Cardiac septum (tissue), 1 donor: ENCODE results near the gene UGT1A7. TPM values are rescaled to one million over a fixed set of nuclear protein-coding genes. Genes with fewer than 3 reads are reported as not detected.
"Not testable (repeated sequence)": the region's sequence is repeated elsewhere in the genome, so short reads cannot be mapped to it uniquely, and the experiment has no call there.

Source experiments
- DNase-seq: peaks from one replicate; pipeline ENCODE4 v3.0.0-alpha.2; 2020; ENCODE audit warnings: low spot score
- intact Hi-C: fragments of 100-400 bp; cut with DNase I; formaldehyde crosslinking; loops from one replicate; pipeline ENCODE4 v1.14.0; 2022
- total RNA-seq: library from RNA; stranded (reverse); fragmentation: NEBNext Ultra II Directional; extraction: Animal tissue kit (Norgen Biotek cat#: 25700); gene quantifications from one replicate; pipeline ENCODE4 v1.2.1, GENCODE V29; 2021
- donor health status: DM: no; HTN: no; CAD: no.

Gene UGT1A7
- total RNA-seq, 1 donor from 2014 or later, result not detected

- intact Hi-C loops, result no loop called here
- no peak for DNase-seq
Observed at GRCh38 chr2:233676046-233676445, 5.7 kb upstream of the UGT1A7 start.

- DNase-seq, result no peak
- intact Hi-C loops, result no loop called here
Observed at GRCh38 chr2:233679196-233679595, 2.5 kb upstream of the UGT1A7 start.

GRCh38 chr2:233680361-233681045 is 1.2 kb upstream of the UGT1A7 start:
- intact Hi-C loops, result no loop called here
- DNase-seq, result no peak

GRCh38 chr2:233684640-233685039 is 2.9 kb downstream of the UGT1A7 start:
- intact Hi-C loops, result no loop called here
- no peak for DNase-seq

- intact Hi-C loops, result no loop called here
- DNase-seq, result no peak
Observed at GRCh38 chr2:233686928-233687327, 5.2 kb downstream of the UGT1A7 start.

GRCh38 chr2:233688341-233688740 is 6.6 kb downstream of the UGT1A7 start:
- DNase-seq, result no peak
- intact Hi-C loops, result no loop called here

GRCh38 chr2:233689031-233689430 is 7.3 kb downstream of the UGT1A7 start:
- DNase-seq, result no peak
- intact Hi-C loops, result no loop called here

- intact Hi-C loops, result no loop called here
- DNase-seq, result no peak
Observed at GRCh38 chr2:233689501-233689900, 7.8 kb downstream of the UGT1A7 start.

GRCh38 chr2:233690444-233690843 is 8.7 kb downstream of the UGT1A7 start:
- no peak for DNase-seq
- intact Hi-C loops, result no loop called here

GRCh38 chr2:233691443-233692433 is 10.0 kb downstream of the UGT1A7 start:
- no peak for DNase-seq
- intact Hi-C loops, result no loop called here

- DNase-seq, result no peak
- intact Hi-C loops, result no loop called here
Observed at GRCh38 chr2:233692648-233693047, 10.9 kb downstream of the UGT1A7 start, which contains the start of gene UGT1A6. Gene UGT1A6 (plus strand): TSS chr2:233692890. CDS start chr2:233693005, 115 bp downstream.

- intact Hi-C loops, result no loop called here
- DNase-seq, result no peak
Observed at GRCh38 chr2:233693963-233694362, 12.3 kb downstream of the UGT1A7 start.

- DNase-seq, result no peak
- intact Hi-C loops, result no loop called here
Observed at GRCh38 chr2:233698740-233699139, 17.0 kb downstream of the UGT1A7 start.

- no peak for DNase-seq
- intact Hi-C loops, result no loop called here
Observed at GRCh38 chr2:233699424-233700027, 17.8 kb downstream of the UGT1A7 start.

GRCh38 chr2:233700028-233700635 is 18.4 kb downstream of the UGT1A7 start:
- DNase-seq, result no peak
- intact Hi-C loops, result no loop called here

- intact Hi-C loops, DNase-seq: not testable (repeated sequence)
Observed at GRCh38 chr2:233700842-233701241, 19.1 kb downstream of the UGT1A7 start.

- intact Hi-C loops, result no loop called here
Observed at GRCh38 chr2:233702238-233702637, 20.5 kb downstream of the UGT1A7 start.

GRCh38 chr2:233705911-233706506 is 24.3 kb downstream of the UGT1A7 start:
- DNase-seq, result no peak

More at GRCh38 chr2:233702238-233702637, 20.5 kb downstream of the UGT1A7 start:
- no peak for DNase-seq

GRCh38 chr2:233706720-233707119 is 25.0 kb downstream of the UGT1A7 start:
- intact Hi-C loops, result no loop called here
- no peak for DNase-seq

More at GRCh38 chr2:233705911-233706506, 24.3 kb downstream of the UGT1A7 start:
- intact Hi-C loops, result no loop called here
